HepG2 (cell line): ENCODE results near the gene MGA.

ENCODE experiments used
- EZH2 ChIP-seq: conservative IDR thresholded peaks from 2 replicates; pipeline ENCODE4 v1.6.1; 2012; ENCODE audit warnings: mild to moderate bottlenecking, low read depth, low read length, moderate library complexity
- HOXA7 ChIP-seq: sonication (generic); formaldehyde crosslinking; IDR thresholded peaks from 2 replicates; pipeline ENCODE4 v1.8.1; 2022; ENCODE audit warnings: mild to moderate bottlenecking, missing genetic modification reagents, moderate library complexity
- MXI1 ChIP-seq: IDR thresholded peaks from 3 replicates; pipeline ENCODE4 v1.6.1; 2012; ENCODE audit warnings: low read depth, low read length, inconsistent platforms, borderline replicate concordance
- TAF1 ChIP-seq: sonication (generic); formaldehyde crosslinking; IDR thresholded peaks from 2 replicates; pipeline ENCODE4 v1.4.0; 2020; ENCODE audit warnings: missing genetic modification reagents
- ZNF484 ChIP-seq: sonication (generic); formaldehyde crosslinking; IDR thresholded peaks from 2 replicates; pipeline ENCODE4 v1.5.1; 2020; ENCODE audit warnings: mild to moderate bottlenecking, low read depth, missing genetic modification reagents, borderline replicate concordance
- TF ChIP-seq, protein P1 (sequence below): sonication (generic); formaldehyde crosslinking; IDR thresholded peaks from 2 replicates; pipeline ENCODE4 v1.5.0; 2020; ENCODE audit warnings: mild to moderate bottlenecking, missing genetic modification reagents, borderline replicate concordance
- TF ChIP-seq, protein P2 (sequence below): sonication (generic); formaldehyde crosslinking; IDR thresholded peaks from 2 replicates; pipeline ENCODE4 v1.5.0; 2020; ENCODE audit warnings: mild to moderate bottlenecking, missing genetic modification reagents, moderate library complexity
- TF ChIP-seq, protein P3 (sequence below): sonication (generic); formaldehyde crosslinking; IDR thresholded peaks from 2 replicates; pipeline ENCODE4 v1.8.1; 2023; ENCODE audit warnings: mild to moderate bottlenecking, inconsistent platforms, moderate library complexity, missing genetic modification reagents, borderline replicate concordance
- TF ChIP-seq, protein P4 (sequence below): sonication (generic); formaldehyde crosslinking; IDR thresholded peaks from 2 replicates; pipeline ENCODE4 v1.4.0; 2020; ENCODE audit warnings: missing genetic modification reagents, mild to moderate bottlenecking, borderline replicate concordance

DNA sequence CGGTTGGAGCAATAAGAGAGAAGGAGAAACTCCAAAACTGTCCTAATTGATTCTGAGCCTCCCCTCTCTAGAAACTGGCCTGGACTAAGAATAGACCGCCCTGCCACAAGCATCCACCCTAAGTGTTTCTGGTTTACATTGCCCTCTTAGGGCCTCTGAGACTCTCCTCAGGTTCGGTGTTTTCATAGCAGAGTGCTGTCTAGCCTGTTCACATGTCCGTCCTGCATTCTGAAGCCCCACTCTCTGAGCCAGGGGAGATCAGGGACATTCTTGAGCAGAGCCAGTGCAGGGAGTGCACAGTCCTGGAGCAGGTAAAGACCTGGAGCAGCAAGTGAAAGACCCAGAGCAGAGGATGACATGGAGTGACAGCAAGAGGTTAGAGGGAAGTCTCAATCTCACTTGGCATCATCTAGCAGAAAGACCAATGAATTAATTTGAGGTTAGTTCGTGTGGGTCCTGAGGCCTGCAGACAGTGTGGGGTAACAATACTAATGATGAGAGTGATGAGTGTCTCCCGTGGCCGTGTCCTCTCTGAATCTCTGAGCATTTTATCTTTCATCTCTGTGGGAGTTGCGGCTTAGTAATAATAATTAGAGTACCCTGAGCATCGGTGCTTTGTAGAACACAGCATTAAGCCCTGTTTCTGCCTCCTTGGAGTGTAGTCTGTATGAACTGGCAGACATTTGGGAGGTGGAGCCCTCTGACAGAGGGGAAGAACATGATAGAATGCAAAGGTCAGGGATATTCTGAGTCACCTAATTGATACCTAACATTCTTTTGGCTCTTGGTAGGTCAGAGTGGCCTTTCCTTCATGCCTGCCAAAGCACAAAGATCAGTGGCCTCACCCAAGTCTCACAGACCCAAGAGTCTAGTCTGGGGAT is 138.6 kb downstream of the MGA start:
- TF ChIP-seq ZNF484 (CRISPR knock-in tag) = no peak
- TF ChIP-seq, protein P1, sequence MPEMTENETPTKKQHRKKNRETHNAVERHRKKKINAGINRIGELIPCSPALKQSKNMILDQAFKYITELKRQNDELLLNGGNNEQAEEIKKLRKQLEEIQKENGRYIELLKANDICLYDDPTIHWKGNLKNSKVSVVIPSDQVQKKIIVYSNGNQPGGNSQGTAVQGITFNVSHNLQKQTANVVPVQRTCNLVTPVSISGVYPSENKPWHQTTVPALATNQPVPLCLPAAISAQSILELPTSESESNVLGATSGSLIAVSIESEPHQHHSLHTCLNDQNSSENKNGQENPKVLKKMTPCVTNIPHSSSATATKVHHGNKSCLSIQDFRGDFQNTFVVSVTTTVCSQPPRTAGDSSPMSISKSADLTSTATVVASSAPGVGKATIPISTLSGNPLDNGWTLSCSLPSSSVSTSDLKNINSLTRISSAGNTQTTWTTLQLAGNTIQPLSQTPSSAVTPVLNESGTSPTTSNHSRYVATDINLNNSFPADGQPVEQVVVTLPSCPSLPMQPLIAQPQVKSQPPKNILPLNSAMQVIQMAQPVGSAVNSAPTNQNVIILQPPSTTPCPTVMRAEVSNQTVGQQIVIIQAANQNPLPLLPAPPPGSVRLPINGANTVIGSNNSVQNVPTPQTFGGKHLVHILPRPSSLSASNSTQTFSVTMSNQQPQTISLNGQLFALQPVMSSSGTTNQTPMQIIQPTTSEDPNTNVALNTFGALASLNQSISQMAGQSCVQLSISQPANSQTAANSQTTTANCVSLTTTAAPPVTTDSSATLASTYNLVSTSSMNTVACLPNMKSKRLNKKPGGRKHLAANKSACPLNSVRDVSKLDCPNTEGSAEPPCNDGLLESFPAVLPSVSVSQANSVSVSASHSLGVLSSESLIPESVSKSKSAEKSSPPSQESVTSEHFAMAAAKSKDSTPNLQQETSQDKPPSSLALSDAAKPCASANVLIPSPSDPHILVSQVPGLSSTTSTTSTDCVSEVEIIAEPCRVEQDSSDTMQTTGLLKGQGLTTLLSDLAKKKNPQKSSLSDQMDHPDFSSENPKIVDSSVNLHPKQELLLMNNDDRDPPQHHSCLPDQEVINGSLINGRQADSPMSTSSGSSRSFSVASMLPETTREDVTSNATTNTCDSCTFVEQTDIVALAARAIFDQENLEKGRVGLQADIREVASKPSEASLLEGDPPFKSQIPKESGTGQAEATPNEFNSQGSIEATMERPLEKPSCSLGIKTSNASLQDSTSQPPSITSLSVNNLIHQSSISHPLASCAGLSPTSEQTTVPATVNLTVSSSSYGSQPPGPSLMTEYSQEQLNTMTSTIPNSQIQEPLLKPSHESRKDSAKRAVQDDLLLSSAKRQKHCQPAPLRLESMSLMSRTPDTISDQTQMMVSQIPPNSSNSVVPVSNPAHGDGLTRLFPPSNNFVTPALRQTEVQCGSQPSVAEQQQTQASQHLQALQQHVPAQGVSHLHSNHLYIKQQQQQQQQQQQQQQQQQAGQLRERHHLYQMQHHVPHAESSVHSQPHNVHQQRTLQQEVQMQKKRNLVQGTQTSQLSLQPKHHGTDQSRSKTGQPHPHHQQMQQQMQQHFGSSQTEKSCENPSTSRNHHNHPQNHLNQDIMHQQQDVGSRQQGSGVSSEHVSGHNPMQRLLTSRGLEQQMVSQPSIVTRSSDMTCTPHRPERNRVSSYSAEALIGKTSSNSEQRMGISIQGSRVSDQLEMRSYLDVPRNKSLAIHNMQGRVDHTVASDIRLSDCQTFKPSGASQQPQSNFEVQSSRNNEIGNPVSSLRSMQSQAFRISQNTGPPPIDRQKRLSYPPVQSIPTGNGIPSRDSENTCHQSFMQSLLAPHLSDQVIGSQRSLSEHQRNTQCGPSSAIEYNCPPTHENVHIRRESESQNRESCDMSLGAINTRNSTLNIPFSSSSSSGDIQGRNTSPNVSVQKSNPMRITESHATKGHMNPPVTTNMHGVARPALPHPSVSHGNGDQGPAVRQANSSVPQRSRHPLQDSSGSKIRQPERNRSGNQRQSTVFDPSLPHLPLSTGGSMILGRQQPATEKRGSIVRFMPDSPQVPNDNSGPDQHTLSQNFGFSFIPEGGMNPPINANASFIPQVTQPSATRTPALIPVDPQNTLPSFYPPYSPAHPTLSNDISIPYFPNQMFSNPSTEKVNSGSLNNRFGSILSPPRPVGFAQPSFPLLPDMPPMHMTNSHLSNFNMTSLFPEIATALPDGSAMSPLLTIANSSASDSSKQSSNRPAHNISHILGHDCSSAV (CRISPR knock-in tag) = no peak
- TF ChIP-seq, protein P2, sequence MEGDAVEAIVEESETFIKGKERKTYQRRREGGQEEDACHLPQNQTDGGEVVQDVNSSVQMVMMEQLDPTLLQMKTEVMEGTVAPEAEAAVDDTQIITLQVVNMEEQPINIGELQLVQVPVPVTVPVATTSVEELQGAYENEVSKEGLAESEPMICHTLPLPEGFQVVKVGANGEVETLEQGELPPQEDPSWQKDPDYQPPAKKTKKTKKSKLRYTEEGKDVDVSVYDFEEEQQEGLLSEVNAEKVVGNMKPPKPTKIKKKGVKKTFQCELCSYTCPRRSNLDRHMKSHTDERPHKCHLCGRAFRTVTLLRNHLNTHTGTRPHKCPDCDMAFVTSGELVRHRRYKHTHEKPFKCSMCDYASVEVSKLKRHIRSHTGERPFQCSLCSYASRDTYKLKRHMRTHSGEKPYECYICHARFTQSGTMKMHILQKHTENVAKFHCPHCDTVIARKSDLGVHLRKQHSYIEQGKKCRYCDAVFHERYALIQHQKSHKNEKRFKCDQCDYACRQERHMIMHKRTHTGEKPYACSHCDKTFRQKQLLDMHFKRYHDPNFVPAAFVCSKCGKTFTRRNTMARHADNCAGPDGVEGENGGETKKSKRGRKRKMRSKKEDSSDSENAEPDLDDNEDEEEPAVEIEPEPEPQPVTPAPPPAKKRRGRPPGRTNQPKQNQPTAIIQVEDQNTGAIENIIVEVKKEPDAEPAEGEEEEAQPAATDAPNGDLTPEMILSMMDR (CRISPR knock-in tag) = no peak
- TF ChIP-seq, protein P3, sequence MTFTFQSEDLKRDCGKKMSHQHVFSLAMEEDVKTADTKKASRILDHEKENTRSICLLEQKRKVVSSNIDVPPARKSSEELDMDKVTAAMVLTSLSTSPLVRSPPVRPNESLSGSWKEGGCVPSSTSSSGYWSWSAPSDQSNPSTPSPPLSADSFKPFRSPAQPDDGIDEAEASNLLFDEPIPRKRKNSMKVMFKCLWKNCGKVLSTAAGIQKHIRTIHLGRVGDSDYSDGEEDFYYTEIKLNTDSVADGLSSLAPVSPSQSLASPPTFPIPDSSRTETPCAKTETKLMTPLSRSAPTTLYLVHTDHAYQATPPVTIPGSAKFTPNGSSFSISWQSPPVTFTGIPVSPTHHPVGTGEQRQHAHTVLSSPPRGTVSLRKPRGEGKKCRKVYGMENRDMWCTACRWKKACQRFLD (CRISPR knock-in tag) = no peak
- TF ChIP-seq EZH2 = no peak
- TF ChIP-seq MXI1 = no peak
- TF ChIP-seq, protein P4, sequence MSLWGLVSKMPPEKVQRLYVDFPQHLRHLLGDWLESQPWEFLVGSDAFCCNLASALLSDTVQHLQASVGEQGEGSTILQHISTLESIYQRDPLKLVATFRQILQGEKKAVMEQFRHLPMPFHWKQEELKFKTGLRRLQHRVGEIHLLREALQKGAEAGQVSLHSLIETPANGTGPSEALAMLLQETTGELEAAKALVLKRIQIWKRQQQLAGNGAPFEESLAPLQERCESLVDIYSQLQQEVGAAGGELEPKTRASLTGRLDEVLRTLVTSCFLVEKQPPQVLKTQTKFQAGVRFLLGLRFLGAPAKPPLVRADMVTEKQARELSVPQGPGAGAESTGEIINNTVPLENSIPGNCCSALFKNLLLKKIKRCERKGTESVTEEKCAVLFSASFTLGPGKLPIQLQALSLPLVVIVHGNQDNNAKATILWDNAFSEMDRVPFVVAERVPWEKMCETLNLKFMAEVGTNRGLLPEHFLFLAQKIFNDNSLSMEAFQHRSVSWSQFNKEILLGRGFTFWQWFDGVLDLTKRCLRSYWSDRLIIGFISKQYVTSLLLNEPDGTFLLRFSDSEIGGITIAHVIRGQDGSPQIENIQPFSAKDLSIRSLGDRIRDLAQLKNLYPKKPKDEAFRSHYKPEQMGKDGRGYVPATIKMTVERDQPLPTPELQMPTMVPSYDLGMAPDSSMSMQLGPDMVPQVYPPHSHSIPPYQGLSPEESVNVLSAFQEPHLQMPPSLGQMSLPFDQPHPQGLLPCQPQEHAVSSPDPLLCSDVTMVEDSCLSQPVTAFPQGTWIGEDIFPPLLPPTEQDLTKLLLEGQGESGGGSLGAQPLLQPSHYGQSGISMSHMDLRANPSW = no peak
- TF ChIP-seq TAF1 (CRISPR knock-in tag) = no peak
- TF ChIP-seq HOXA7 = no peak
